Kidney (tissue), 14 donors: ENCODE results near the gene STX11. TPM values are rescaled to one million over a fixed set of nuclear protein-coding genes. Genes with fewer than 3 reads are reported as not detected.
"Not testable (repeated sequence)": the region's sequence is repeated elsewhere in the genome, so short reads cannot be mapped to it uniquely, and the experiment has no call there.

Source experiments
- DNase-seq, 5 donors: peaks; one replicate each; pipeline ENCODE4 v3.0.0-alpha.2; 2013 to 2020
- FAIRE-seq: peaks from 2 replicates; lab custom pipeline; 2012; peaks lifted over from hg19 to GRCh38; lab: Jason Lieb, UNC
- H3K27ac ChIP-seq, 2 donors: one replicate each; pipeline ENCODE4 v1.7.0; 2013; ENCODE audit warnings: low read depth in 2 of 2, low read length in 2 of 2, inconsistent platforms in 1 of 2
- H3K27me3 ChIP-seq: one replicate; pipeline ENCODE4 v1.7.1; 2013; ENCODE audit warnings: low read length, inconsistent platforms; ENCODE audit not compliant: control insufficient read depth, insufficient read depth
- H3K36me3 ChIP-seq, 3 donors: one replicate each; pipeline versions ENCODE4 v1.7.0 to v1.7.1; 2013; ENCODE audit warnings: low read length in 3 of 3, control low read depth in 1 of 3, inconsistent platforms in 1 of 3; ENCODE audit not compliant: insufficient read depth in 3 of 3, control insufficient read depth in 2 of 3
- H3K4me1 ChIP-seq, 3 donors: one replicate each; pipeline versions ENCODE4 v1.7.0 to v1.7.1; 2013; ENCODE audit warnings: low read length in 3 of 3, inconsistent platforms in 1 of 3, low read depth in 1 of 3; ENCODE audit not compliant: control insufficient read depth in 2 of 3, insufficient read depth in 2 of 3
- H3K4me3 ChIP-seq, 3 donors: one replicate each; pipeline versions ENCODE4 v1.7.0 to v1.8.1; 2013; ENCODE audit warnings: low read length in 3 of 3, control low read depth in 1 of 3, inconsistent platforms in 1 of 3
- H3K9ac ChIP-seq, 3 donors: one replicate each; pipeline versions ENCODE4 v1.7.0 to v1.7.1; 2013; ENCODE audit warnings: low read length in 3 of 3, control low read depth in 1 of 3, inconsistent platforms in 1 of 3
- H3K9me3 ChIP-seq, 3 donors: one replicate each; pipeline versions ENCODE4 v1.7.0 to v1.7.1; 2013; ENCODE audit warnings: low read length in 3 of 3, control low read depth in 1 of 3, inconsistent platforms in 1 of 3; ENCODE audit not compliant: control insufficient read depth in 2 of 3, insufficient read depth in 1 of 3
- CTCF ChIP-seq: IDR thresholded peaks from 3 replicates; pipeline ENCODE4 v1.5.1; 2012; ENCODE audit warnings: mild to moderate bottlenecking, moderate library complexity, borderline replicate concordance; ENCODE audit not compliant: insufficient read depth; ENCODE audit errors: extremely low read depth
- intact Hi-C: fragments of 100-400 bp; cut with DNase I; formaldehyde crosslinking; loops from one replicate; pipeline ENCODE4 v1.11.1; 2022
- polyA plus RNA-seq: library from polyadenylated mRNA; stranded (reverse); fragments of 350-450 nt; fragmentation: Illumina TruSeq; extraction: RNeasy Lipid Tissue Mini Kit (QIAGEN cat#74804); gene quantifications from one replicate; pipeline ENCODE4 v1.2.3, GENCODE V29; 2014; ENCODE audit warnings: low read depth, low replicate concordance; ENCODE audit not compliant: insufficient read depth
- total RNA-seq: library from RNA; stranded (reverse); fragmentation: NEBNext Ultra II Directional; extraction: Animal tissue kit (Norgen Biotek cat#: 25700); gene quantifications from one replicate; pipeline ENCODE4 v1.2.1, GENCODE V29; 2021
- donor health status: control.
- donor health status: control.
- donor health status: control.
- donor health status: control.
- donor health status: control.
- donor health status: DM: yes; HTN: yes; CAD: no.
- donor health status: Normal renal cell carcinoma (clear cell type).

The STX11 gene
- total and polyA plus RNA-seq, 2 donors from 2014 or later, result 2.0 to 6.7 TPM

- Histone ChIP-seq H3K4me1 (no peaks in the 10 kb centered on the region), H3K27ac (no peak overlapping the region), H3K4me3 (no peak overlapping the region), H3K27me3 (no peaks in the 10 kb centered on the region), H3K9ac (no peak overlapping the region), H3K9me3 (no peaks in the 10 kb centered on the region), H3K36me3 (no peaks in the 10 kb centered on the region)
- no peak for FAIRE-seq
- DNase-seq, result no peak
- no peak for TF ChIP-seq CTCF
- intact Hi-C loops, result no loop called here
Measured at GRCh38 chr6:144181639-144182038, 31.3 kb downstream of the STX11 start.

DNA sequence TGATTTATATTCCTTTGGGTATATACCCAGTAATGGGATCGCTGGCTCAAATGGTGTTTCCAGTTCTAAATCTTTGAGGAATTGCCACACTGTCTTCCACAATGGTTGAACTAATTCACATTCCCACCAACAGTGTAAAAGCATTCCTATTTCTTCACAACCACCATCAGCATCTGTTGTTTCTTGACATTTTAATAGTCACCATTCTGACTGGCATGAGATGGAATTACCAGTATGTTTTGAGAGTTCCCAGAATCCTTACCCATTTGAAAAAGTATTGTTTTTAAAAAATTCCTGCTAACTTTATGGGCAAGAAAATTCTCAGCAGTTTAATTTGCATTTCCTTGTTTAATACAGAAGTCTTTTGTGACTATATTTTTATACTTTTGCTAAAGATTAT lies 33.9 kb downstream of the STX11 start:
- H3K27ac ChIP-seq, H3K9me3 ChIP-seq, H3K4me1 ChIP-seq, H3K4me3 ChIP-seq, H3K27me3 ChIP-seq, H3K36me3 ChIP-seq, FAIRE-seq, H3K9ac ChIP-seq, intact Hi-C loops, DNase-seq: not testable (repeated sequence)

DNA sequence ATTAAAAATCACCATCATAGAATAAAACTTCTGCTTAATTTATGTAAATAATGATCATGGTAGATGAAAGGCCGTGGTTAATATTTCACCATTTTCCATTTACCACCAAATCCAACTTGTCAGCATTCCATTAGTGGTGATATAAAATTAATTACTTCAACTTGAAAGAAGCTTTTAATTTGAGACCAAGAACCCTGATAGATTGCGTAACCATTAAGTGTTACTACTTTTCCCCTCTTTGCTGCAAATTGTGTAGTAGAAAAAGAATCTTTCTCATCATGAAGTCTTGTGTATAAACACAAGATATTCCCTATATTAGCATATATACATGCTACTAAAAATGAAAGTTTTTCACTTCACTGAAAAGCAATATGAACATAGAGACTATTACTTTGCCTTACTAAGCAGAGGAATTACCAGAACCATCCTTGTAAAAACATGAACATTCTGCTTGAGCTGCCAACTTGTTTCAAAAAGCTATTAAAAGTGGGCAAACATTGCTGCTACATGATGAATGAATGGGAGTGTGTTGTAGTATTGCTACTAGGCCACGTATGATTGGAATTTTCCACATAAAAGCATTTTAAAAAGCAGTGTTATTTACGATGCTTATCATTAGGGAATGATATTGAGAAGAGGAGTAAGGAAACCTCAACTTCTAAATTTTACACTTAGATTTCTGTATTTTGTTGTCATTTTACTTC lies 35.0 kb downstream of the STX11 start:
- no peak overlapping the region for H3K27ac ChIP-seq
- intact Hi-C loops, result no loop called here
- H3K9me3 ChIP-seq, result no peaks in the 10 kb centered on the region

More for the DNA sequence above, 35.0 kb downstream of the STX11 start:
- H3K36me3 ChIP-seq, result no peaks in the 10 kb centered on the region
- no peak overlapping the region for H3K4me3 ChIP-seq
- no peaks in the 10 kb centered on the region for H3K27me3 ChIP-seq
- no peak for FAIRE-seq
- no peak for TF ChIP-seq CTCF
- no peak for DNase-seq
- H3K9ac ChIP-seq, result no peak overlapping the region
- H3K4me1 ChIP-seq, result no peaks in the 10 kb centered on the region
